CD14-positive monocyte (primary cell): ENCODE results near the gene KIZ. TPM values are rescaled to one million over a fixed set of nuclear protein-coding genes. Genes with fewer than 3 reads are reported as not detected.

Source experiments
- DNase-seq, 3 donors: peaks; one replicate each; pipeline ENCODE4 v3.0.0-alpha.2; 2011 to 2022
- H2AFZ ChIP-seq: 2 replicates; pipeline ENCODE4 v1.6.0; 2012; ENCODE audit warnings: mild to moderate bottlenecking, low read depth, low read length, inconsistent platforms; ENCODE audit not compliant: insufficient read depth, poor library complexity, severe bottlenecking
- H3K27ac ChIP-seq, 2 donors: 1 replicate in 1 of 2; 2 replicates in 1 of 2; pipeline ENCODE4 v1.5.1; 2012 to 2013; ENCODE audit warnings: low read length in 2 of 2, control low read depth in 1 of 2, inconsistent platforms in 1 of 2, low read depth in 1 of 2, mild to moderate bottlenecking in 1 of 2
- H3K27me3 ChIP-seq, 2 donors: one replicate each; pipeline versions ENCODE4 v1.6.0 to v1.6.1; 2011 to 2013; ENCODE audit warnings: low read length in 2 of 2; ENCODE audit not compliant: control insufficient read depth in 2 of 2, insufficient read depth in 2 of 2
- H3K36me3 ChIP-seq, 2 donors: replicated peaks in 1 of 2; 1 replicate in 1 of 2; 2 replicates in 1 of 2; pipeline versions ENCODE4 v1.5.1 to v1.6.1; 2012 to 2013; ENCODE audit warnings: low read length in 2 of 2, control low read depth in 1 of 2, inconsistent platforms in 1 of 2, mild to moderate bottlenecking in 1 of 2; ENCODE audit not compliant: insufficient read depth in 2 of 2, control insufficient read depth in 1 of 2
- H3K4me1 ChIP-seq, 2 donors: 1 replicate in 1 of 2; 2 replicates in 1 of 2; pipeline versions ENCODE4 v1.5.1 to v1.6.1; 2012 to 2013; ENCODE audit warnings: low read length in 2 of 2, control low read depth in 1 of 2, inconsistent platforms in 1 of 2, mild to moderate bottlenecking in 1 of 2, moderate library complexity in 1 of 2; ENCODE audit not compliant: insufficient read depth in 2 of 2, control insufficient read depth in 1 of 2
- H3K4me2 ChIP-seq: replicated peaks from 2 replicates; pipeline ENCODE3; 2012; ENCODE audit warnings: low read length, moderate library complexity, mild to moderate bottlenecking; ENCODE audit not compliant: poor library complexity, severe bottlenecking; ENCODE audit errors: extremely low read depth
- H3K4me3 ChIP-seq, 3 experiments: fragments of 200-600 bp in 1 of 3; sonication (generic) in 1 of 3; replicated peaks in 1 of 3; 1 replicate in 2 of 3; 2 replicates in 1 of 3; pipeline ENCODE4 v1.5.1; 2011 to 2013; ENCODE audit warnings: low read length in 3 of 3, mild to moderate bottlenecking in 3 of 3, control low read depth in 2 of 3, low read depth in 2 of 3, inconsistent platforms in 1 of 3, moderate library complexity in 1 of 3
- H3K79me2 ChIP-seq: 2 replicates; pipeline ENCODE4 v1.6.0; 2012; ENCODE audit warnings: mild to moderate bottlenecking, control low read depth, inconsistent platforms, low read length, moderate library complexity; ENCODE audit not compliant: insufficient read depth
- H3K9ac ChIP-seq: 2 replicates; pipeline ENCODE4 v1.6.0; 2017; ENCODE audit warnings: low read length, mild to moderate bottlenecking; ENCODE audit not compliant: insufficient read depth, poor library complexity, severe bottlenecking
- H3K9me3 ChIP-seq, 2 donors: replicated peaks in 1 of 2; 1 replicate in 1 of 2; 2 replicates in 1 of 2; pipeline versions ENCODE4 v1.5.1 to v1.6.1; 2012 to 2013; ENCODE audit warnings: low read length in 2 of 2, control low read depth in 1 of 2; ENCODE audit not compliant: control insufficient read depth in 1 of 2, insufficient read depth in 1 of 2
- H4K20me1 ChIP-seq: 2 replicates; pipeline ENCODE4 v1.6.0; 2012; ENCODE audit warnings: mild to moderate bottlenecking, low read length, control low read depth, moderate library complexity; ENCODE audit not compliant: insufficient read depth
- H3K27ac Mint-ChIP-seq, 7 donors: one replicate each; pipeline ENCODE4 v1.8.0; 2020; ENCODE audit warnings: mild to moderate bottlenecking in 7 of 7, mixed read lengths in 7 of 7, moderate library complexity in 6 of 7, inconsistent platforms in 2 of 7
- H3K27me3 Mint-ChIP-seq, 3 donors: one replicate each; pipeline ENCODE4 v1.8.0; 2021 to 2022; ENCODE audit warnings: low read depth in 3 of 3, mild to moderate bottlenecking in 3 of 3, mixed read lengths in 3 of 3, moderate library complexity in 3 of 3, inconsistent platforms in 1 of 3
- H3K36me3 Mint-ChIP-seq, 2 donors: one replicate each; pipeline ENCODE4 v1.8.0; 2020; ENCODE audit warnings: mixed read lengths in 2 of 2, inconsistent platforms in 1 of 2, mild to moderate bottlenecking in 1 of 2
- H3K4me1 Mint-ChIP-seq: one replicate; pipeline ENCODE4 v1.8.0; 2020; ENCODE audit warnings: mild to moderate bottlenecking, mixed read lengths
- H3K4me3 Mint-ChIP-seq, 2 donors: one replicate each; pipeline ENCODE4 v1.8.0; 2020; ENCODE audit warnings: mild to moderate bottlenecking in 2 of 2, mixed read lengths in 2 of 2, moderate library complexity in 1 of 2
- H3K9me3 Mint-ChIP-seq, 7 donors: one replicate each; pipeline ENCODE4 v1.8.0; 2020 to 2022; ENCODE audit warnings: mixed read lengths in 7 of 7, mild to moderate bottlenecking in 6 of 7, moderate library complexity in 6 of 7, inconsistent platforms in 2 of 7
- CTCF ChIP-seq: fragments of 200-600 bp; IDR thresholded peaks from one replicate; pipeline ENCODE4 v1.8.0; 2022; ENCODE audit warnings: antibody characterized with exemption, mild to moderate bottlenecking
- WGBS: methylation state at CpG from one replicate; pipeline ENCODE4 v1.1.5; 2013; ENCODE audit warnings: missing lambda C conversion rate; ENCODE audit not compliant: insufficient coverage; 5-methylcytosine and 5-hydroxymethylcytosine counted together
- intact Hi-C, 2 donors: fragments of 100-400 bp; cut with micrococcal nuclease; formaldehyde crosslinking; loops; one replicate each; pipeline versions ENCODE4 v1.15.0 to v1.15.1; 2023
- polyA plus RNA-seq, 3 donors: library from polyadenylated mRNA; depleted of rRNA in 1 of 3; unstranded in 2 of 3; stranded (reverse) in 1 of 3; fragments of 300-500 nt in 2 of 3; fragments of >200 nt in 1 of 3; fragmentation: Illumina TruSeq in 2 of 3; gene quantifications; 1 replicate in 2 of 3; 2 replicates in 1 of 3; pipeline ENCODE4 v1.2.3, GENCODE V29; 2012 to 2021

The KIZ gene
- polyA plus RNA-seq, 3 donors, result 7.2 to 13.2 (median 10.2) TPM

- H3K36me3 Mint-ChIP-seq, result peaks cover 2 to 5% of the 10 kb centered on the region in 2 donors
- Histone ChIP-seq H3K9ac (no peak overlapping the region), H2AFZ (no peak overlapping the region), H3K27ac (no peak overlapping the region), H3K36me3 (no peaks in the 10 kb centered on the region), H3K27me3 (no peaks in the 10 kb centered on the region), H3K4me2 (no peak overlapping the region), H3K4me3 (no peak overlapping the region), H3K79me2 (no peaks in the 10 kb centered on the region), H3K4me1 (no peaks in the 10 kb centered on the region), H3K9me3 (no peaks in the 10 kb centered on the region), H4K20me1 (no peaks in the 10 kb centered on the region)
- no peaks in the 10 kb centered on the region for H3K4me1 Mint-ChIP-seq
- WGBS, result no CpG with 5 or more reads among the region's 2 CpGs
- intact Hi-C loops, result no loop called here
- H3K27ac Mint-ChIP-seq, result no peak overlapping the region
- DNase-seq, result no peak
- no peaks in the 10 kb centered on the region for H3K27me3 Mint-ChIP-seq
- no peak overlapping the region for H3K4me3 Mint-ChIP-seq
- H3K9me3 Mint-ChIP-seq, result no peaks in the 10 kb centered on the region
- TF ChIP-seq CTCF, result no peak
Observed at GRCh38 chr20:21213691-21214090, 87.8 kb downstream of the KIZ start.

- Histone ChIP-seq H3K27me3 (no peaks in the 10 kb centered on the region), H2AFZ (no peak overlapping the region), H3K79me2 (no peaks in the 10 kb centered on the region), H3K4me2 (no peak overlapping the region), H3K9me3 (no peaks in the 10 kb centered on the region), H3K27ac (no peak overlapping the region), H3K36me3 (no peaks in the 10 kb centered on the region), H4K20me1 (no peaks in the 10 kb centered on the region), H3K4me1 (no peaks in the 10 kb centered on the region), H3K4me3 (no peak overlapping the region), H3K9ac (no peak overlapping the region)
- no peak for TF ChIP-seq CTCF
- Mint-ChIP-seq H3K4me3 (no peak overlapping the region), H3K27me3 (peaks cover 0 to 2% (median 0%) of the 10 kb centered on the region in 3 donors), H3K9me3 (no peaks in the 10 kb centered on the region), H3K27ac (no peak overlapping the region), H3K36me3 (peaks cover 2 to 5% of the 10 kb centered on the region in 2 donors), H3K4me1 (no peaks in the 10 kb centered on the region)
- no CpG with 5 or more reads among the region's 1 CpG for WGBS
- intact Hi-C loops, result no loop called here
- DNase-seq, result no peak
Observed at GRCh38 chr20:21214431-21214830, 88.5 kb downstream of the KIZ start.
